Endothelial cell (in vitro differentiated cells): ENCODE data around the gene FOS. TPM values are rescaled to one million over a fixed set of nuclear protein-coding genes. Genes with fewer than 3 reads are reported as not detected.

Experiments
- DNase-seq: peaks from one replicate; pipeline ENCODE4 v3.0.0; 2021; ENCODE audit warnings: low spot score
- H3K27ac Mint-ChIP-seq: one replicate; pipeline ENCODE4 v1.8.0; 2021; ENCODE audit warnings: mixed read lengths, inconsistent platforms; ENCODE audit not compliant: unreplicated experiment
- H3K27me3 Mint-ChIP-seq: one replicate; pipeline ENCODE4 v1.8.0; 2021; ENCODE audit warnings: mild to moderate bottlenecking, moderate library complexity, mixed read lengths, inconsistent platforms; ENCODE audit not compliant: unreplicated experiment
- H3K36me3 Mint-ChIP-seq: one replicate; pipeline ENCODE4 v1.8.0; 2021; ENCODE audit warnings: mild to moderate bottlenecking, low read depth, mixed read lengths, inconsistent platforms; ENCODE audit not compliant: unreplicated experiment
- H3K4me1 Mint-ChIP-seq: one replicate; pipeline ENCODE4 v1.8.0; 2021; ENCODE audit warnings: mild to moderate bottlenecking, mixed read lengths, inconsistent platforms; ENCODE audit not compliant: unreplicated experiment
- H3K4me3 Mint-ChIP-seq: one replicate; pipeline ENCODE4 v1.8.0; 2021; ENCODE audit warnings: mild to moderate bottlenecking, mixed read lengths, inconsistent platforms; ENCODE audit not compliant: unreplicated experiment
- H3K9me3 Mint-ChIP-seq: one replicate; pipeline ENCODE4 v1.8.0; 2021; ENCODE audit warnings: mixed read lengths, inconsistent platforms; ENCODE audit not compliant: unreplicated experiment
- CTCF ChIP-seq: fragments of 200-600 bp; sonication (generic); IDR thresholded peaks from one replicate; pipeline ENCODE4 v1.5.0; 2021; ENCODE audit warnings: antibody characterized with exemption; ENCODE audit not compliant: unreplicated experiment
- total RNA-seq: library from RNA; stranded (reverse); fragmentation: NEBNext Ultra II Directional; extraction: Animal tissue kit (Norgen Biotek cat#: 25700); gene quantifications from one replicate; pipeline ENCODE4 v1.2.1, GENCODE V29; 2021; ENCODE audit not compliant: unreplicated experiment

The FOS gene
- total RNA-seq, 1 donor from 2014 or later, result 41.5 TPM

GRCh38 chr14:75313294-75313693, 34.7 kb downstream of the FOS start:
- Mint-ChIP-seq H3K4me3 (no peak overlapping the region), H3K9me3 (no peaks in the 10 kb centered on the region), H3K36me3 (no peaks in the 10 kb centered on the region), H3K4me1 (no peaks in the 10 kb centered on the region), H3K27ac (no peak overlapping the region), H3K27me3 (peaks cover 1% of the 10 kb centered on the region)
- no peak for DNase-seq
- TF ChIP-seq CTCF, result no peak

- H3K4me1 Mint-ChIP-seq, result no peaks in the 10 kb centered on the region
- H3K36me3 Mint-ChIP-seq, result no peaks in the 10 kb centered on the region
- no peaks in the 10 kb centered on the region for H3K9me3 Mint-ChIP-seq
- no peak overlapping the region for H3K4me3 Mint-ChIP-seq
- H3K27me3 Mint-ChIP-seq, result peaks cover 3% of the 10 kb centered on the region
- no peak overlapping the region for H3K27ac Mint-ChIP-seq
- no peak for DNase-seq
- no peak for TF ChIP-seq CTCF
Measured at GRCh38 chr14:75315144-75315543, 36.5 kb downstream of the FOS start.

GRCh38 chr14:75317148-75317547, 38.5 kb downstream of the FOS start:
- H3K4me3 Mint-ChIP-seq, result no peak overlapping the region
- no peak for TF ChIP-seq CTCF
- H3K9me3 Mint-ChIP-seq, result no peaks in the 10 kb centered on the region
- H3K36me3 Mint-ChIP-seq, result no peaks in the 10 kb centered on the region
- H3K27ac Mint-ChIP-seq, result no peak overlapping the region
- H3K4me1 Mint-ChIP-seq, result no peaks in the 10 kb centered on the region
- H3K27me3 Mint-ChIP-seq, result peaks cover 3% of the 10 kb centered on the region
- DNase-seq, result no peak

GRCh38 chr14:75318353-75318752, 39.7 kb downstream of the FOS start:
- no peak for DNase-seq
- H3K27me3 Mint-ChIP-seq, result peaks cover 3% of the 10 kb centered on the region
- no peaks in the 10 kb centered on the region for H3K36me3 Mint-ChIP-seq
- no peak for TF ChIP-seq CTCF
- no peak overlapping the region for H3K4me3 Mint-ChIP-seq
- no peaks in the 10 kb centered on the region for H3K4me1 Mint-ChIP-seq
- no peak overlapping the region for H3K27ac Mint-ChIP-seq
- H3K9me3 Mint-ChIP-seq, result no peaks in the 10 kb centered on the region

GRCh38 chr14:75319021-75319420, 40.4 kb downstream of the FOS start:
- no peak for TF ChIP-seq CTCF
- H3K27me3 Mint-ChIP-seq, result peaks cover 3% of the 10 kb centered on the region
- no peak overlapping the region for H3K4me3 Mint-ChIP-seq
- H3K9me3 Mint-ChIP-seq, result no peaks in the 10 kb centered on the region
- no peak for DNase-seq
- H3K4me1 Mint-ChIP-seq, result no peaks in the 10 kb centered on the region
- H3K36me3 Mint-ChIP-seq, result no peaks in the 10 kb centered on the region
- no peak overlapping the region for H3K27ac Mint-ChIP-seq
